RWPE2 (cell line): ENCODE measurements around the gene LRRC3B.

Experiments used
- ATAC-seq: fragments of 200-7000 bp; cut with Tn5 transposase; 3 replicates; pipeline ENCODE4 v1.9.1; 2021; ENCODE audit warnings: low read depth
- DNase-seq: peaks from one replicate; pipeline ENCODE4 v3.0.0-alpha.2; 2020; ENCODE audit warnings: low spot score
- H3K27ac ChIP-seq: fragments of 450-650 bp; 2 replicates; pipeline ENCODE4 v1.5.1; 2017; ENCODE audit warnings: mild to moderate bottlenecking; ENCODE audit not compliant: poor library complexity, severe bottlenecking
- H3K27me3 ChIP-seq: fragments of 250-450 bp; sonication (Bioruptor Pico); 2 replicates; pipeline ENCODE4 v1.5.1; 2021; ENCODE audit warnings: mild to moderate bottlenecking, moderate library complexity; ENCODE audit not compliant: insufficient read depth, poor library complexity, severe bottlenecking
- H3K36me3 ChIP-seq: fragments of 250-450 bp; sonication (Bioruptor Pico); 2 replicates; pipeline ENCODE4 v1.5.1; 2020; ENCODE audit warnings: low read depth, mild to moderate bottlenecking, moderate library complexity
- H3K4me1 ChIP-seq: fragments of 250-450 bp; sonication (Bioruptor Pico); 2 replicates; pipeline ENCODE4 v1.5.1; 2021; ENCODE audit warnings: mild to moderate bottlenecking, moderate library complexity; ENCODE audit not compliant: insufficient read depth, poor library complexity, severe bottlenecking
- H3K4me3 ChIP-seq: fragments of 250-450 bp; sonication (Bioruptor Pico); 2 replicates; pipeline ENCODE4 v1.5.1; 2021; ENCODE audit warnings: mild to moderate bottlenecking, moderate library complexity; ENCODE audit not compliant: severe bottlenecking
- H3K9me3 ChIP-seq: fragments of 250-450 bp; sonication (Bioruptor Pico); 2 replicates; pipeline ENCODE4 v1.5.1; 2021; ENCODE audit warnings: mild to moderate bottlenecking, moderate library complexity; ENCODE audit not compliant: severe bottlenecking
- TF ChIP-seq, protein P1 (sequence below): fragments of 450-650 bp; IDR thresholded peaks from one replicate; pipeline ENCODE4 v1.5.1; 2017; ENCODE audit warnings: mild to moderate bottlenecking, moderate library complexity; ENCODE audit not compliant: poor library complexity, severe bottlenecking

Gene LRRC3B

DNA sequence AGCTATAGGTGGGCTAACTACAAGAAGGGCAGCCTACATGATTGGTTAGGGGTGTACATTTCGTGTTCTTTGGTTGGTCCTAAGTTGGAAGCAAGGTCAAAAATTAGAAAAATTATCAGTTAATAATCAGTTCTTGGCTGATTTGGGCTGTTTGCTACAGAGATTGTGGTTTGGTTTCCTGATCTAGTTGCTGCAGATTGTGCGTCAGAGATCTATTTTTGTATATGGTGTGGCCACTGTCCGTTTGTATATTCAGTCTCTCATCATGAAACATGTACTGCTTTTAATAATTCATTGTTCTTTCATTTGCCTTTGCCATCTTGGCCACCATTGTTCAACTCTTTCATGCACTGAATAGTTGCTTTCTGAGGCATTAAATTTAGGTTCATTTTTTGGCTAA lies 80.9 kb downstream of the LRRC3B start:
- Histone ChIP-seq H3K36me3 (no peaks in the 10 kb centered on the region), H3K27me3 (no peaks in the 10 kb centered on the region), H3K27ac (no peak overlapping the region), H3K4me3 (no peak overlapping the region), H3K4me1 (no peaks in the 10 kb centered on the region), H3K9me3 (peaks cover 5% of the 10 kb centered on the region)
- TF ChIP-seq, protein P1, sequence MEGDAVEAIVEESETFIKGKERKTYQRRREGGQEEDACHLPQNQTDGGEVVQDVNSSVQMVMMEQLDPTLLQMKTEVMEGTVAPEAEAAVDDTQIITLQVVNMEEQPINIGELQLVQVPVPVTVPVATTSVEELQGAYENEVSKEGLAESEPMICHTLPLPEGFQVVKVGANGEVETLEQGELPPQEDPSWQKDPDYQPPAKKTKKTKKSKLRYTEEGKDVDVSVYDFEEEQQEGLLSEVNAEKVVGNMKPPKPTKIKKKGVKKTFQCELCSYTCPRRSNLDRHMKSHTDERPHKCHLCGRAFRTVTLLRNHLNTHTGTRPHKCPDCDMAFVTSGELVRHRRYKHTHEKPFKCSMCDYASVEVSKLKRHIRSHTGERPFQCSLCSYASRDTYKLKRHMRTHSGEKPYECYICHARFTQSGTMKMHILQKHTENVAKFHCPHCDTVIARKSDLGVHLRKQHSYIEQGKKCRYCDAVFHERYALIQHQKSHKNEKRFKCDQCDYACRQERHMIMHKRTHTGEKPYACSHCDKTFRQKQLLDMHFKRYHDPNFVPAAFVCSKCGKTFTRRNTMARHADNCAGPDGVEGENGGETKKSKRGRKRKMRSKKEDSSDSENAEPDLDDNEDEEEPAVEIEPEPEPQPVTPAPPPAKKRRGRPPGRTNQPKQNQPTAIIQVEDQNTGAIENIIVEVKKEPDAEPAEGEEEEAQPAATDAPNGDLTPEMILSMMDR, result no peak
- no peak for ATAC-seq
- DNase-seq, result no peak

DNA sequence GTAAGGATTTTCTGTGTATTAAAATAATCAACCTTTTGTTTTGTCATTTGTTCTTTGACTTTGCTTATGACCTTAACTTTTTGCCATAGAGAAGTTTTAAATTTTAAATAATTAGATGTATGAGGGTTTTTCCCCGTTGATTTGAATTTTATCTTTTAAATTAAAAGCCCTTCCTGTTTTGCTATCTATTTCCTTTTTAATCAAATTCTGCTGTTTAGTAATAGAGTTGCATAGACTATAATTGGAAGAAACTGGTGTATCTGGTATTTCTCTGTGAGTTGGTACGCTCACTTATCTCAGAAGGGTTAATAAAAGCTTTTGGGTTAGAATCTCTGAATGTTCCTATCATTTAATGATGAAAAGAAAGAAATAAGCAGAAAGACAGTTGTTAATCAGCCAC lies 82.2 kb downstream of the LRRC3B start:
- H3K4me1 ChIP-seq, result no peaks in the 10 kb centered on the region
- DNase-seq (no peak), ATAC-seq (no peak)
- no peak overlapping the region for H3K4me3 ChIP-seq
- no peaks in the 10 kb centered on the region for H3K27me3 ChIP-seq
- peaks cover under 1% of the 10 kb centered on the region for H3K9me3 ChIP-seq
- no peak overlapping the region for H3K27ac ChIP-seq
- no peaks in the 10 kb centered on the region for H3K36me3 ChIP-seq
- TF ChIP-seq, protein P1, result no peak

DNA sequence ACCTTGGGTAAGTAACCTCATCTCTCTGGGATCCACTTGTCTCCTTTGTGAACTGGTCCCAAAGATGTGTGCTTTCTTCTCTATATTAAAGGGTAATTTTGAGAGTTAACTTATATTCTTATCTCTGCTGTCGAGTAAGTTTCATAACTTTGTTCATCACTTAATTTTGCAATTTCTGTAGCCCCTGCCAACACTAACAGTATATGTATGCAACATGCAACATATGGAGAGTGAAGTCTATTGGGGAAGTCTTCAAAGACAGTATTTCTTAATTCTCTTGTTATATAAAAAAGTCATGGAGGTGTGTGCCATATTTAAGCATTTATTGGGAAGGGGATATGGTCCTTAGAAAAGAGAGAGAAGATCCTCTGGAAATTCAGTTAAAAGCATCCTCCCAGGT lies 85.9 kb downstream of the LRRC3B start:
- Histone ChIP-seq H3K36me3 (no peaks in the 10 kb centered on the region), H3K4me3 (no peak overlapping the region), H3K27ac (no peak overlapping the region), H3K9me3 (no peaks in the 10 kb centered on the region), H3K4me1 (no peaks in the 10 kb centered on the region), H3K27me3 (no peaks in the 10 kb centered on the region)
- TF ChIP-seq, protein P1, result no peak
- DNase-seq (no peak), ATAC-seq (no peak)

DNA sequence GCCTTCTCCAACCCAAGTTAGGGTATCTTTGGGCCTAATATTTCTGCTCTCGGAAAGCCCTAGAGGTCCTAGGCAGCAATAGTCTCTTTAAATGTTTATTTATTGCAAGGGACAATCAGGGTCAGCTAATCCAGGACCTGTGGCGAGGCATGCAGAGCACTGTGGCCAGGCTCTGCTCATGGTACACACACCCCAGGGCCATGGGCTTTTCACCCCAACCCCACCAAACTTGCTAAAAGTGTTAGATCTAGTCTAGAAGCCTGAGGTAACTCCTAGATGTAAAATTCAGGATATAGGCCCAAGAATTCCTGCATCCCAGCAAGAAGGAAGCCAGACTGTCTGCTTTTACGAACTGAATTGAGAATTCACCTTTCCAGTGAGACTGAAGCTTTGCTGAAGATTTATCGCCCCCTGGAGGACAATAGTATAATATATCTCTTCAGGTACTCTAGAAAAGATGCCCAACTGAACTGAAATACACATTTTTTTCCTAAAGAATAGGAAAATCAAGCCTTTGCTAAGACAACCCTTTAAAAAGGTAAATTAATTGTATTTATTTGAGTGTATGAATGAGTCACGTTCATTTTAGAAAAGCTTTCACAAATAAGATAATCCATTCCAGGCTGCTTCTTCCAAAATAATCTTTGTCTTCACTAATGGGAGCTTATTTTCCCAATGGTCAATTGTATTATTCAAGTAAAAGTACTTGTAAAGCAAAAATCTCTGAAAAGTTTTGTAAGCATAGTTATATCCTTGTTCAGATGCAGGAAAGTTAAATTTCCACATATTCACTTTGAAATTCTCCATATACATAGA lies 89.8 kb downstream of the LRRC3B start:
- ATAC-seq (0 out of 3 replicates have a peak, but pooled peaks have one; percentile 36), DNase-seq (no peak)
- Histone ChIP-seq H3K9me3 (no peaks in the 10 kb centered on the region), H3K27me3 (no peaks in the 10 kb centered on the region), H3K4me1 (no peaks in the 10 kb centered on the region), H3K36me3 (no peaks in the 10 kb centered on the region), H3K27ac (no peak overlapping the region), H3K4me3 (no peak overlapping the region)
- TF ChIP-seq, protein P1, result peak; percentile 72

DNA sequence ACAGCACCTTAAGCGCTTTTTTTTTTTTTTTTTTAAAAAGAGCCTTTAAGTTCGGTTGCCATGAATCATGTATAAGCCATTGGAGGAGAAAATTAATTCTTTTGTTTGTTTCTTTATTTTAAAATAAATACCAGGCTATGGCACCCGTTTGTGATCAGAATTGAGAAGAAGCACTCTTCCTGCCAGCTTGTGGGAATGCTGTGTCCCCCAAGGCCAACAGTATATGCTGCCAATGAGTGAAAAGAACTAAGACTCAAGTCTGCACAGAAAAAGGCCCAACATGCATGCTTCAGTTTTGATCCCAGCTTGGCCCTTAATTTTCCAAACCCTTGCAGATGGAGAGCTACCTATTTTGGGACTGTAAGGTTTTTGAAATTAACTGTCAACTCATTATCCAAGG lies 90.5 kb downstream of the LRRC3B start:
- Histone ChIP-seq H3K27ac (no peak overlapping the region), H3K27me3 (no peaks in the 10 kb centered on the region), H3K4me1 (no peaks in the 10 kb centered on the region), H3K36me3 (no peaks in the 10 kb centered on the region), H3K9me3 (no peaks in the 10 kb centered on the region), H3K4me3 (no peak overlapping the region)
- TF ChIP-seq, protein P1, result no peak
- ATAC-seq (no peak), DNase-seq (no peak)
